Inflammatory macrophage (primary cell): Measurements from ENCODE around the gene ARMC7.
"Not testable (repeated sequence)": the region's sequence is repeated elsewhere in the genome, so short reads cannot be mapped to it uniquely, and the experiment has no call there.

Experiments used
- DNase-seq, 2 donors: peaks; one replicate each; pipeline ENCODE4 v3.0.0-alpha.2; 2020 to 2022

Gene ARMC7

GRCh38 chr17:75154195-75155106, 44.7 kb downstream of the ARMC7 start, which contains the start of gene JPT1:
TSS of gene JPT1 (minus strand) at chr17:75154512. CDS start at chr17:75154397, 115 bp downstream.
- peak; percentile 99 for DNase-seq

- DNase-seq, result no peak
These were observed 45.4 kb downstream of the ARMC7 start for GRCh38 chr17:75155191-75155601.

- not testable (repeated sequence) for DNase-seq
These were observed 48.7 kb downstream of the ARMC7 start for GRCh38 chr17:75158480-75158879.

GRCh38 chr17:75159196-75160031, 49.6 kb downstream of the ARMC7 start:
- no peak for DNase-seq

DNA sequence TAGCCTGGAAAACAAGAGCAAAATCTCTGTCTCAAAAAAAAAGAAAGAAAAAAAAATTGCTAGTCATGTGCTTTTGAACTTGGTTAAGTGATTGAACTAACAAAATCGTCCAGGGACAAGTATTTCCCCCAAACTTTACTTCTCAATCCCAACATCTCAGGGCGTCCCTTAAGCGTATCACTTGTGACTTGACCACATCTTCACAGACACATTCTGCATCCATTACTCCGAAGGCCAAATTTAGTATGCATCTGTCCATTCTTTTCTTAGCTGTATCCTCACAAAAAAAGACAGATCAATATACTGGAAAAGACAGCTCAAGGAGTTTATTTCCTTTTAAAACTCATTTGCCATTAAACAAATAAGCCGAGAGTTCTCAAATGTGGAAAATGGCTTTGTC, 50.4 kb downstream of the ARMC7 start:
- DNase-seq, result no peak

DNA sequence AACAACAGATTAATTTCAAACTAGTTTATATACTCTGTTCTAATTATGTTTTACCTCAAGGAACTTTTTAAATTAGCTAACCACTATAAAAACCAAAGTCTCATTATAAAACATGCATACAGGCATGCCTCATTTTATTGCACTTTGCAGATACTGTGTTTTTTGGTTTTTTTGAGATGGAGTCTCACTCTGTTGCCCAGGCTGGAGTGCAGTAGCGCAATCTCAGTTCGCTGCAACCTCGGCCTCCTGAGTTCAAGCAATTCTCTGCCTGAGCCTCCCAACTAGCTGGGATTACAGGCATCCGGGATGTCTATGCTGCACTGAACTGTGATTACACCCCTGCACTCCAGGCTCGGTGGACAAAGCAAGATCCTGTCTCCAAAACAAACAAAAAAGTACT, 53.3 kb downstream of the ARMC7 start:
- no peak for DNase-seq

DNA sequence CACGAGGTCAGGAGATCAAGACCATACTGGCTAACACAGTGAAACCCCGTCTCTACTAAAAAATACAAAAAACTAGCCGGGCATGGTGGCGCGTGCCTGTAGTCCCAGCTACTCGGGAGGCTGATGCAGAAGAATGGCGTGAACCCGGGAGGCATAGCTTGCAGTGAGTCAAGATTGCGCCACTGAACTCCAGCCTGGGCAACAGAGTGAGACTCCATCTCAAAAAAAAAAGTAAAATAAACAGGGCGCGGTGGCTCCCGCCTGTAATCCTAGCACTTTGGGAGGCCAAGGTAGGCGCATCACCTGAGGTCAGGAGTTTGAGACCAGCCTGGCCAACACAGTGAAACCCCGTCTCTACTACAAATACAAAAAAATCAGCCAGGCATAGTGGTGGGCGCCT, 54.8 kb downstream of the ARMC7 start:
- DNase-seq, result not testable (repeated sequence)

GRCh38 chr17:75168998-75169397, 59.2 kb downstream of the ARMC7 start:
- DNase-seq, result no peak

DNA sequence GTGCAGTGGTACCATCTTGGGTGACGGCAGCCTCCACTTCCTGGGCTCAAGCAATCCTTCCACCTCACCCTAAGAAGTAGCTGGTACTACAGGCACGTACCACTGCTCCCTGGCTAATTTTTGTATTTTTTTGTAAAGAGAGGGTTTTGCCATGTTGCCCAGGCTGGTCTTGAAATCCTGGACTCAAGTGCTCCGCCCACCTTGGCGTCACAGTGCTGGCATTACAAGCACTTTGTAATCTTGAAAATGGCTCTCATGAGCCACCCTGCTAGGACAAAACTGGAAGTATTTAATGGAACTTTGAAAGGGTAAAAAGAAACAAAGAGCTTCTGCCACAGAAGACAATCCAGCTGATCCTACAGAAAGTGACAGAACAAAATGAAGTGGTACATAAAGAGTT, 63.8 kb downstream of the ARMC7 start:
- no peak for DNase-seq

GRCh38 chr17:75174996-75175395, 65.2 kb downstream of the ARMC7 start:
- no peak for DNase-seq

DNA sequence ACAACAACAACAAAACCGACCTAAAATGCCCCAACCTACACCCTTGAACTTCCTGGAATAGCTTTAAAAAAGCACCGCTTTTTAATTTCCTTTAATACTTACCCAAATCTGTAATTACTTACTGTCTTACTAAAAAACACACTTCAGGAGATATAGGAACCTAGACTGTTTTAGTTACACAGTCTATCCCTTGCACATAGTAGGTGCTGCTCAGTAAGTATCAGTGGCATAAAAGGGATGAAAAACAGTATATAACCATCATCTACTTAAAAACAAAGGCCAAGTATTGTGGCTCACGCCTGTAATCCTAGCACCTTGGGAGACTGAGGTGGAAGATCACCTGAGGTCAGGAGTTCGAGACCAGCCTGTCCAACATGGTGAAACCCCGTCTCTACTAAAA, 66.9 kb downstream of the ARMC7 start:
- no peak for DNase-seq

DNA sequence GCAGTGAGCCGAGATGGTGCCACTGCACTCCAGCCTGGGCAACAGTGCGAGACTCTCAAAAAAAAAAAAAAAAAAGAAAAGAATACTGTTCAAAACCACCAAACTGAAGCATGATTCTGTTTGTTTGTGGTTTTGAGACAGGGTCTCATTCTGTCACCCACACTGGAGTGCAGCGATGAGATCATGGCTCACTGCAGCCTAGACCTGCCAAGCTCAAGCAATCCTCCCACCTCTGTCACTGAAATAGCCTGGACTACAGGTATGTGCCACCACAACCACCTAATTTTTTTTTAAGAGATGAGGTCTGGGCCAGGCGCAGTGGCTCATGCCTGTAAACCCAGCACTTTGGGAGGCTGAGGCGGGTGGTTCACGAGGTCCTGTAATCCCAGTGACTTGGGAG, 68.7 kb downstream of the ARMC7 start:
- no peak for DNase-seq
